NCI-H345 treated with DMSO at 0.1 percent for 48 hours (cell line): Measurements from ENCODE around the gene RDX.
"Not testable (repeated sequence)": the region's sequence is repeated elsewhere in the genome, so short reads cannot be mapped to it uniquely, and the experiment has no call there.

Source experiments
- DNase-seq: peaks from one replicate; lab custom pipeline; 2025; ENCODE audit not compliant: unreplicated experiment; lab: John Stamatoyannopoulos, UW

Gene RDX

GRCh38 chr11:110272919-110273318 is 23.5 kb downstream of the RDX start:
- no peak for DNase-seq

GRCh38 chr11:110269996-110270395 is 26.4 kb downstream of the RDX start:
- DNase-seq: no peak

- no peak for DNase-seq
Measured at GRCh38 chr11:110268441-110268840, 28.0 kb downstream of the RDX start.

- DNase-seq: no peak
Measured at GRCh38 chr11:110262072-110262403, 34.4 kb downstream of the RDX start.

- no peak for DNase-seq
Measured at GRCh38 chr11:110261195-110262071, 35.0 kb downstream of the RDX start.

- no peak for DNase-seq
Measured at GRCh38 chr11:110253525-110253924, 42.9 kb downstream of the RDX start.

GRCh38 chr11:110251836-110252235 is 44.6 kb downstream of the RDX start:
- DNase-seq: no peak

- no peak for DNase-seq
Measured at GRCh38 chr11:110250168-110250567, 46.2 kb downstream of the RDX start.

- no peak for DNase-seq
Measured at GRCh38 chr11:110249766-110250165, 46.6 kb downstream of the RDX start.

GRCh38 chr11:110249066-110249465 is 47.3 kb downstream of the RDX start:
- no peak for DNase-seq

- DNase-seq: no peak
Measured at GRCh38 chr11:110243791-110244190, 52.6 kb downstream of the RDX start.

- DNase-seq: no peak
Measured at GRCh38 chr11:110242746-110243145, 53.7 kb downstream of the RDX start.

GRCh38 chr11:110242188-110242587 is 54.2 kb downstream of the RDX start:
- DNase-seq: no peak

GRCh38 chr11:110235966-110236365 is 60.4 kb downstream of the RDX start:
- no peak for DNase-seq

- DNase-seq: no peak
Measured at GRCh38 chr11:110230377-110230776, 66.0 kb downstream of the RDX start.

GRCh38 chr11:110219006-110219785 is 77.2 kb downstream of the RDX start:
- DNase-seq: no peak

- no peak for DNase-seq
Measured at GRCh38 chr11:110217936-110218335, 78.5 kb downstream of the RDX start.

GRCh38 chr11:110217223-110217877 is 79.1 kb downstream of the RDX start:
- DNase-seq: no peak

GRCh38 chr11:110209313-110209694 is 87.1 kb downstream of the RDX start:
- not testable (repeated sequence) for DNase-seq

GRCh38 chr11:110208678-110209312 is 87.6 kb downstream of the RDX start:
- DNase-seq: peak; percentile 6

- DNase-seq: no peak
Measured at GRCh38 chr11:110207123-110207522, 89.3 kb downstream of the RDX start.
